Left ventricle myocardium superior (tissue), 1 donor: ENCODE measurements around the gene HMSD. TPM values are rescaled to one million over a fixed set of nuclear protein-coding genes. Genes with fewer than 3 reads are reported as not detected.

Experiments
- ATAC-seq: fragments of 200-7000 bp; cut with Tn5 transposase; one replicate; pipeline ENCODE4 v1.9.1; 2020; ENCODE audit warnings: mild to moderate bottlenecking, moderate library complexity
- DNase-seq: peaks from one replicate; pipeline ENCODE4 v3.0.0-alpha.2; 2020
- intact Hi-C: fragments of 100-400 bp; cut with micrococcal nuclease; formaldehyde crosslinking; loops from one replicate; pipeline ENCODE4 v1.11.0; 2022
- total RNA-seq: library from RNA; stranded (reverse); fragmentation: NEBNext Ultra II Directional; extraction: Animal tissue kit (Norgen Biotek cat#: 25700); gene quantifications from one replicate; pipeline ENCODE4 v1.2.1, GENCODE V29; 2021
- donor health status: DM: no; HTN: yes; CAD: no; lungs with severe emphysema.

HMSD gene
- total RNA-seq, 1 donor from 2014 or later: 1.2 TPM

GRCh38 chr18:63947051-63947790 is 1.9 kb upstream of the HMSD start:
- no peak for ATAC-seq
- intact Hi-C loops: no loop called here
- no peak for DNase-seq

- no peak for ATAC-seq
- DNase-seq: no peak
- intact Hi-C loops: no loop called here
These were observed 2.2 kb downstream of the HMSD start for GRCh38 chr18:63951302-63951705.

- intact Hi-C loops: no loop called here
- ATAC-seq (no peak), DNase-seq (no peak)
These were observed 4.7 kb downstream of the HMSD start for GRCh38 chr18:63953811-63954210.

GRCh38 chr18:63956755-63957154 is 7.7 kb downstream of the HMSD start:
- intact Hi-C loops: no loop called here
- DNase-seq: no peak

GRCh38 chr18:63960891-63961290 is 11.8 kb downstream of the HMSD start:
- intact Hi-C loops: no loop called here
- ATAC-seq (no peak), DNase-seq (no peak)

More at GRCh38 chr18:63956755-63957154, 7.7 kb downstream of the HMSD start:
- no peak for ATAC-seq

GRCh38 chr18:63961435-63961980 is 12.4 kb downstream of the HMSD start:
- intact Hi-C loops: no loop called here
- ATAC-seq: peak; percentile 28
- no peak for DNase-seq

GRCh38 chr18:63962137-63962536 is 13.0 kb downstream of the HMSD start:
- ATAC-seq: no peak
- DNase-seq: no peak
- intact Hi-C loops: no loop called here

- DNase-seq (no peak), ATAC-seq (peak; percentile 57)
- intact Hi-C loops: no loop called here
These were observed 14.6 kb downstream of the HMSD start for GRCh38 chr18:63963615-63964256.

- ATAC-seq: no peak
- intact Hi-C loops: no loop called here
- no peak for DNase-seq
These were observed 15.8 kb downstream of the HMSD start for GRCh38 chr18:63964908-63965307.

GRCh38 chr18:63965716-63966330 is 16.7 kb downstream of the HMSD start:
- DNase-seq (no peak), ATAC-seq (no peak)
- intact Hi-C loops: no loop called here

GRCh38 chr18:63969942-63970808 is 21.1 kb downstream of the HMSD start, which contains the start of gene SERPINB8:
Gene SERPINB8, plus strand, starts transcription at chr18:63970081. Its CDS starts 8,228 bp downstream, at chr18:63978309.
- ATAC-seq (peak; percentile 99), DNase-seq (peak; percentile 94)
- intact Hi-C loops: no loop called here

GRCh38 chr18:63970809-63971205 is 21.7 kb downstream of the HMSD start:
- DNase-seq (peak; percentile 66), ATAC-seq (peak; percentile 69)
- intact Hi-C loops: no loop called here

- DNase-seq (no peak), ATAC-seq (no peak)
- intact Hi-C loops: no loop called here
These were observed 22.4 kb downstream of the HMSD start for GRCh38 chr18:63971320-63972001.

GRCh38 chr18:63972002-63972376 is 22.9 kb downstream of the HMSD start:
- intact Hi-C loops: no loop called here
- no peak for ATAC-seq
- no peak for DNase-seq

- intact Hi-C loops: no loop called here
- DNase-seq (no peak), ATAC-seq (no peak)
These were observed 25.9 kb downstream of the HMSD start for GRCh38 chr18:63974991-63975390.

- DNase-seq (no peak), ATAC-seq (no peak)
- intact Hi-C loops: no loop called here
These were observed 26.5 kb downstream of the HMSD start for GRCh38 chr18:63975628-63976027.

- intact Hi-C loops: no loop called here
- DNase-seq: no peak
- ATAC-seq: no peak
These were observed 27.9 kb downstream of the HMSD start for GRCh38 chr18:63977040-63977439.

- ATAC-seq: peak; percentile 89
- no peak for DNase-seq
- intact Hi-C loops: no loop called here
These were observed 30.4 kb downstream of the HMSD start for GRCh38 chr18:63979409-63979920.
